HG03196 (cell line): Measurements from ENCODE around the gene CACNA1E.

Source experiments
- ATAC-seq: cut with Tn5 transposase; IDR thresholded peaks from one replicate; pipeline ENCODE4 v1.9.1; 2021; ENCODE audit not compliant: unreplicated experiment

Gene CACNA1E

GRCh38 chr1:181626279-181626938, 143.1 kb downstream of the CACNA1E start:
- no peak for ATAC-seq

DNA sequence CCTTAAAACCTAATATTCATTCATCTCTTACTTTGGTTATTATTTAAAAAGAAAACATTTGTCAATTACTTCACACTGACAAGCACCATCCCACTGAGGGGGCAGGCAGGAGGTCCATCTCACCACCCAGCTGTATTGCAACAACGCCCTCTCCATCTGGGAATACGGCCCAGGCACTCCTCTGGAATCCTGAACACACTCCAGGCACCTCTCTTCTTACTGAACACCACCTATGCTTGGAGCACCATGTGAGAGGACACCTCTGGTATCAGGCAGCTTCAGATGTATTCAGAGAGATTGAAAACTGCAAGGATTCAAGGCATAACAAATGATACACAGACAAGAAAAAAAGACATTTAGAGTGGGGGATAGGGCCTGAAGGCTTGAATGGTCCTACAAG, 147.1 kb downstream of the CACNA1E start:
- ATAC-seq, result no peak

GRCh38 chr1:181630838-181631237, 147.5 kb downstream of the CACNA1E start:
- ATAC-seq, result no peak

GRCh38 chr1:181632492-181632891, 149.2 kb downstream of the CACNA1E start:
- no peak for ATAC-seq

- no peak for ATAC-seq
Measured at GRCh38 chr1:181632960-181633359, 149.6 kb downstream of the CACNA1E start.

DNA sequence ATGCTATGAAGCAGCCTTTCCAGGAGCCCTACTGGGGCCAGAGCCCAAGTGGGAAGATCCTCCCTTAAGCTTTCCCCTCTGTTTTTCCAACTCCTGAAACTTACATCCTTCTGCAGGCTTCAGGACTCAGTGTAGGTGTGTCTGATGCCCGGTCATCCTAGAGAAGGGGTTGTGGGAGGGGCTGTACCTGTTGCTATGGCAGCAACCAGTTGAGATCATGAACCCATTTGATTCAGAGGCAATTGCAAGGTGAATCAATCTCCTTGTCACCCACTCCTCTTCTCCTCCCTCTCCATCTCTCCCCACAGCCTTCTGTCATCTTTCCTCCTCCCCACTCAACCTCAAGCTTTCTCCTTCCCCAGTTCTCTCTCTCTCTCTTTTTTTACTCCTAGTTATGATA, 151.8 kb downstream of the CACNA1E start:
- ATAC-seq, result no peak

- ATAC-seq, result no peak
Measured at GRCh38 chr1:181637998-181638397, 154.7 kb downstream of the CACNA1E start.

DNA sequence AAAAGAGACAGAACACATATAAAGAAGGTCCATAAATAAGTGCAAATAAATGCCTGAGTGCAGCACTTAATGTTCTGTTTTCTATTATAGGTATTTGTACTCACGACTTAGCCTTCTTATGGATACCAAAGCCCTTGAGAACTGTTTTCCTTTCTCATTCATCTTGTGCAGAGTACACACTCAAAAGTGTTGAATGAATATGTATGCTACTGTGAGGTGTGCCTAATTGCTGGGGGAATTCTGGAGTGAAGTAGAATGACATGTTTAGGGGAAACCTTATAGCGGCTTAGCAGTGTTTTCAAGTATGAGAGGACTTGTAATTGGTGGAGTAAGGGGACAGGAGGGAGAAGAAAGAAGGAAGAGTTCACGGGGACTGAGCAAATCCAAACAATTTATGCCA, 157.6 kb downstream of the CACNA1E start:
- no peak for ATAC-seq

- no peak for ATAC-seq
Measured at GRCh38 chr1:181643631-181644030, 160.3 kb downstream of the CACNA1E start.

DNA sequence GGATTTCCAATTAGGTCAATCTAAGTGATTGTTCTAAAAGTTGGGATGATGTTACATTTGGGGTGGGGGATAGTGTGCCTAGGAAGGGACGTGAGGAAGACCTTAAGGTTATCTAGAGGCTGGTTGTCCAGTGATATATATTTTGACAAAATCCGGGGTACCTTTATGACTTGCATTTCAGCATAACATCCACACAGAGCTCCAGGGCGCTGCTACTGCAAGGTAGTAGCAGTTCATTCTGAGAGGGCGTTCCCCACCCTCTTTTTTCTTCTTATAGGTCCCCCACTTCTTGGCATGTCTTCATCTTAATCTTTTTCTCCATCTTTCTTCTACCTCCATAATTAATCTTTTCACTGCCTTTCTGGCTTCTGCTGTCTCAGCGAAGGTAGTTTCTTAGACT, 161.9 kb downstream of the CACNA1E start:
- ATAC-seq, result no peak

- ATAC-seq, result no peak
Measured at GRCh38 chr1:181646710-181647109, 163.4 kb downstream of the CACNA1E start.

GRCh38 chr1:181647314-181648035, 164.2 kb downstream of the CACNA1E start:
- no peak for ATAC-seq

- ATAC-seq, result no peak
Measured at GRCh38 chr1:181651276-181651675, 168.0 kb downstream of the CACNA1E start.

DNA sequence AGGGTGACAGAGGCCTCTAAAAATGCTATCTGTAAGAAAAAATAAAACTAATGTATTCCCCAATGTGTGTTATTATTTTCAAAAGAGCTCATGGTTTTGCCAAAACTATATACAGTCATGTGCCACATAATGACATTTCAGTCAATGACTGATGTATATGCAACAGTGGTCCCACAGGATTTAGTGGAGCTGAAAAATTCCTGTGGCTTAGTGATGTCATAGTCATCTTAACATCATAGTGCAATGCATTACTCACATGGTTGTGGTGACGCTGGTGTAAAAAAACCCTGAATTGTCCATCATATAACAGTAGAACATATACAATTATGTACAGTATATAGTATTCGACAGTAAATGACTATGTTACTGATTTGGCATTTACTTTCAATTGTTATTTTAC, 172.4 kb downstream of the CACNA1E start:
- no peak for ATAC-seq

DNA sequence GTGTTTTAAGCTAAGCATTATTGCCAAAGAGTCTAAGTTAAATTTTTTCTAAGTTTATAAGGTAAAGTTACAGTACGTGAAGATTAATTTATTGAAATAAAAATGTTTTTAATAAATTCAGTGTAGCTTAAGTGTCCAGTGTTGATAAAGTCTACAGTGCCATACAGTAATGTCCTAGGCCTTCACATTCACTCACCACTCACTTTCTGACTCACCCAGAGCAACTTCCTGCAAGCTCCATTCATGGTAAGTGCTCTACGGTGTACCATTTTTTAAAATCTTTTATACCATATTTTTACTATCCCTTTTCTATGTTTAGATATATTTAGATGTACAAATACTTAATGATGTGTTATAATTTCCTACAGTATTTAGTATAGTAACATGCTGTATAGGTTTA, 173.2 kb downstream of the CACNA1E start:
- ATAC-seq, result no peak

DNA sequence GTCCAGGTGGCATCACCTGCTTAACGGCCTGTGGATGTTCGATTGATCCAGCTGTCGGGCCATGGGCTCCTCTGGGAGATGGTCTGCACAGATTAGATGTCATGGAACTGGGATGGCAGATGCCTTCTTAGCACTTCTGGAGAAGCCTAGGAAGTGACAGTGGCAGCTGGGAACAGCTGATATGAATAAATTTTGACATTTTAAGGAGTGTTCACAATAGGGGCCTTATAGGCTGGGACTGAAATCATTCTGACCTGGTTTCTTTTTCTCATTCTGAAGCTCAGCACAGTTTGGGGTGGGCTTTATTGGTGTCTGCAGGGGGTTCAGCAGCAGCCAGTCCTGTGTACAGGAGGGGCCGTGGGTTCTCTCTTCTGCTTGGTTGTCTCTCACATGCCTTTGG, 175.3 kb downstream of the CACNA1E start:
- no peak for ATAC-seq

GRCh38 chr1:181659321-181659957, 176.1 kb downstream of the CACNA1E start:
- ATAC-seq, result no peak

DNA sequence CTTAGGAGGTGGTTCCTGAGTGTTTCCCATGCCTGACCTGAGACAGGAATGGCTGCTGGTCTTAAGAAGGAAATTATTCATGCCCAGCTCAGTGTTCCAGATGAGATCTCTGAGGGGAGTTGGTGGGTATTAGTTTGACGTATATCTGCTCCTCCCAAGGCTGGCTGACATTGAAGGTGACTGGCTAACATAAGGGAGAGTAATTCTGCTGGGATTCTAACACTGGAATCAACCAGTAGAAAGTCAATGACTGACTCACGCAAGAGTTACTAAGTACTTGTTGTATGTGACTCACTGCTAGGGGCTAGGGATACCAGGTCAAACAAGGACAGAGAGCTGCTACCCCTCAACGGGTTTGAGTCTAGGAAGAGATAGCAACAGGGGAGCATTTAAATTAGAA, 177.3 kb downstream of the CACNA1E start:
- no peak for ATAC-seq

DNA sequence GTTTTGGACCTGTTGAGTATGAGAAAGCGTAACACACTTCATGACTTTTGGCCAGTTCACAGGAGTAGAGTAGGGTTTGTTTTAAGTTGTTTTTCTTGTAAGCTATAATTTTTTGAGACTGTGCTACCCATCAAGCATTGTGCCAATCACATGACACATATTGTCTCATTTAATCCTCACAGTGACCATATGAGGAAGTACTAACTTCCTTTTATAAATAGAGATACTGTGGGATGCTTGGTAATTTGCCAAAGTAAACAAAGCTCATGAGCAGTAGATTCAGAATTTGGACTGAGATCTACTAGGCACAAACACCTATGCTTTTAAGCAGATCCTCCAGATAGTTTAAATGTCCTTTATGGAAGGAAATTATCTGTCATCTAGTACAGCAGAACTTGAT, 178.3 kb downstream of the CACNA1E start:
- no peak for ATAC-seq

DNA sequence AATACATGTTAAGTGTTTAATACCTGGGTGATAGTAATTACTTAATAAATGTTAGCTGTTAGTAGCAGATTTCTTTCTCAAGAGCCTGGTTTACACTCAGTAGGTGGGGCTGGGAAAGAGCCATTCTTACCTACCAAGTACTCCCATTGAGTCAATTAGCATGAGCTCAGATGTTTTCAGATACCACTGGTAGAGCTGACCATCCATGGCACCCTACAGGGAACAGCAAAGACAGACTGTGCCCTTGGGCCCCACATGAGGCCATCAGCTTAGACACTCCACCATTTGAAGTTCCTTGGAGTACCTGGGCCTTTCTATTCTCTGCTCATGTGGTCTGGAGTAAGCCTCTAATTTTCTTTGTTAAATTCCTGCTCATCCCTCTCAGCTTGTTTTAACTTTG, 179.3 kb downstream of the CACNA1E start:
- ATAC-seq, result no peak

DNA sequence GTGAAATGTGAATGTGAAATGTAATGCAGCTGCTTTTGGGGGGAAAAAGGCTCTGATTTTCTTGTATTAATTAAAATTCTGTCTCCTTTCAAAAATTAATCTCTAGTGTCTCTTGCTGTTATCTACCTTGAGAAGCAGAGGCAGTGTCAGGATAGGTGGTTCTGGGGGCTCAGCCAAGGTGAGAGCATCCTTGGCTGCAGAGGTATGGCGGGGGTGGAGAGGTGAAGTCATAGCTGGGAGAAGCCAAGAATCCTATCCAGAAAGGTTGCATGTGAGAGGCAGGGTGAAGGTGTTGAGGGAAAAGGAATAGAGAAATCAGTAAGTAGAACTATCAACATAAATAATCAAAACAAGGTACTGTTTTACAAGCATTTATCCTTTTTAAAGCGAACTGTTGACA, 181.2 kb downstream of the CACNA1E start:
- no peak for ATAC-seq

DNA sequence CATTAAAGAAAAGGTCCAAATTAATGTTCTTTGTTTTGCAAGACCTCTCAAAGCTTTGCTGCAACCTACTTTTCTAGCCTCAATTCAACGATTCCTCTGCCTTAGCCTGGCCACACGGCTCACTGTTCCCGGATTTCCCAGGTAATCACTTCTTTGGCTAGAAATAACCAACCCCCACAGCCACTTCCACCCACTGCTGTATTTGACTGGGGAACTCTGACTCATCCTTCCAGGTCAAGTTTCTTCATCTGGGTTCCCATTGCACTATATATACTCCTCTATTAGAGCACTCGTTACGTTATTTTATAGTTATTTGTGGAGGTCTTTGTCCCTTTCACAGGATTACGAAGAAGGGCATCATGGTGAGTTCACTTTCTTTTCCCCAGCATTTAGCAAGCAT, 185.9 kb downstream of the CACNA1E start:
- ATAC-seq, result no peak
